DND-41 (cell line): ENCODE measurements around the gene GRM3.

Experiments used
- EZH2 ChIP-seq: IDR thresholded peaks from 3 replicates; pipeline ENCODE4 v1.6.1; 2012; ENCODE audit warnings: borderline replicate concordance, low read depth, mild to moderate bottlenecking, moderate library complexity, low read length, inconsistent platforms; ENCODE audit not compliant: severe bottlenecking
- TF ChIP-seq, protein P1 (sequence below): IDR thresholded peaks from 2 replicates; pipeline ENCODE4 v1.5.1; 2012; ENCODE audit warnings: borderline replicate concordance, low read length, moderate library complexity, mild to moderate bottlenecking; ENCODE audit not compliant: poor library complexity, severe bottlenecking; ENCODE audit errors: extremely low read depth

DNA sequence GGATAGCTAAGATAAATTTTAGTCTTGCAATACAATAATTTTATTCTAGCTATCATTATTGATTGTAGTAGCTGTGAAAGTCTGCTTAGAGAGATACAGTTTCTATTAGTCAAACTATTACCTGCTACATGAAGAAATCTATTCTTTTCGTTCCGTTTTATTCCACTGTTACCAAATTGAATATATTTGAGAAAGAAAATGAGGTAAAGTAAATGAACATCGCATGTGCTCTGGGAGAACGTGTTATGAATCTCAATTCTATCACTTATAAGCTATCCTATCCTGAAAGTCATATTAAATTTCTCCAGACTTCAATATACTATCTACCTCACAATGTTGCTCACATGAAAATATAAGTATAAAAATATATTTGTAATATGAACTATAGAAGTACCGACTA lies 21.3 kb downstream of the GRM3 start:
- TF ChIP-seq, protein P1, sequence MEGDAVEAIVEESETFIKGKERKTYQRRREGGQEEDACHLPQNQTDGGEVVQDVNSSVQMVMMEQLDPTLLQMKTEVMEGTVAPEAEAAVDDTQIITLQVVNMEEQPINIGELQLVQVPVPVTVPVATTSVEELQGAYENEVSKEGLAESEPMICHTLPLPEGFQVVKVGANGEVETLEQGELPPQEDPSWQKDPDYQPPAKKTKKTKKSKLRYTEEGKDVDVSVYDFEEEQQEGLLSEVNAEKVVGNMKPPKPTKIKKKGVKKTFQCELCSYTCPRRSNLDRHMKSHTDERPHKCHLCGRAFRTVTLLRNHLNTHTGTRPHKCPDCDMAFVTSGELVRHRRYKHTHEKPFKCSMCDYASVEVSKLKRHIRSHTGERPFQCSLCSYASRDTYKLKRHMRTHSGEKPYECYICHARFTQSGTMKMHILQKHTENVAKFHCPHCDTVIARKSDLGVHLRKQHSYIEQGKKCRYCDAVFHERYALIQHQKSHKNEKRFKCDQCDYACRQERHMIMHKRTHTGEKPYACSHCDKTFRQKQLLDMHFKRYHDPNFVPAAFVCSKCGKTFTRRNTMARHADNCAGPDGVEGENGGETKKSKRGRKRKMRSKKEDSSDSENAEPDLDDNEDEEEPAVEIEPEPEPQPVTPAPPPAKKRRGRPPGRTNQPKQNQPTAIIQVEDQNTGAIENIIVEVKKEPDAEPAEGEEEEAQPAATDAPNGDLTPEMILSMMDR = no peak
- no peak for TF ChIP-seq EZH2
